HepG2 (cell line): Measurements from ENCODE around the gene FAM89B. TPM values are rescaled to one million over a fixed set of nuclear protein-coding genes. Genes with fewer than 3 reads are reported as not detected.

Experiments
- ARID4A ChIP-seq: sonication (generic); formaldehyde crosslinking; IDR thresholded peaks from 2 replicates; pipeline ENCODE4 v1.5.0; 2020; ENCODE audit warnings: mild to moderate bottlenecking, missing genetic modification reagents, borderline replicate concordance
- BORCS8-MEF2B ChIP-seq: sonication (generic); formaldehyde crosslinking; IDR thresholded peaks from 2 replicates; pipeline ENCODE4 v1.8.0; 2022; ENCODE audit warnings: mild to moderate bottlenecking, missing genetic modification reagents
- FOXO1 ChIP-seq: sonication (generic); formaldehyde crosslinking; IDR thresholded peaks from 2 replicates; pipeline ENCODE4 v1.4.0; 2020; ENCODE audit warnings: missing genetic modification reagents
- MAF1 ChIP-seq: sonication (generic); formaldehyde crosslinking; IDR thresholded peaks from 2 replicates; pipeline ENCODE4 v1.5.0; 2020; ENCODE audit warnings: missing genetic modification reagents, borderline replicate concordance
- MZF1 ChIP-seq: sonication (generic); formaldehyde crosslinking; IDR thresholded peaks from 2 replicates; pipeline ENCODE4 v1.8.1; 2023; ENCODE audit warnings: mild to moderate bottlenecking, missing genetic modification reagents, borderline replicate concordance
- NKX3-1 ChIP-seq: sonication (generic); formaldehyde crosslinking; IDR thresholded peaks from 2 replicates; pipeline ENCODE4 v1.5.0; 2020; ENCODE audit warnings: missing genetic modification reagents
- SOX6 ChIP-seq, 2 experiments: fragments of 450-650 bp in 1 of 2; sonication (generic) in 1 of 2; formaldehyde crosslinking in 1 of 2; IDR thresholded peaks; 2 replicates each; pipeline versions ENCODE4 v1.4.0 to v1.6.1; 2017 to 2020; ENCODE audit warnings: antibody characterized with exemption in 1 of 2, mild to moderate bottlenecking in 1 of 2, missing genetic modification reagents in 1 of 2
- ZFP91 ChIP-seq: sonication (generic); formaldehyde crosslinking; IDR thresholded peaks from 2 replicates; pipeline ENCODE4 v1.9.0; 2022; ENCODE audit warnings: missing genetic modification reagents, mild to moderate bottlenecking, borderline replicate concordance
- ZNF12 ChIP-seq: sonication (generic); formaldehyde crosslinking; IDR thresholded peaks from 2 replicates; pipeline ENCODE4 v1.5.0; 2020; ENCODE audit warnings: missing genetic modification reagents
- ZNF205 ChIP-seq: IDR thresholded peaks from 2 replicates; pipeline ENCODE4 v1.6.1; 2018; ENCODE audit warnings: missing biosample characterization, missing genetic modification reagents
- ZNF251 ChIP-seq: sonication (generic); formaldehyde crosslinking; IDR thresholded peaks from 2 replicates; pipeline ENCODE4 v1.9.0; 2021; ENCODE audit warnings: mild to moderate bottlenecking, missing genetic modification reagents
- ZNF512 ChIP-seq: sonication (generic); formaldehyde crosslinking; IDR thresholded peaks from 2 replicates; pipeline ENCODE4 v1.4.0; 2020; ENCODE audit warnings: mild to moderate bottlenecking, missing genetic modification reagents
- ZNF574 ChIP-seq: sonication (generic); formaldehyde crosslinking; IDR thresholded peaks from 2 replicates; pipeline ENCODE4 v1.4.0; 2020; ENCODE audit warnings: missing genetic modification reagents
- ZNF607 ChIP-seq: sonication (generic); formaldehyde crosslinking; IDR thresholded peaks from 2 replicates; pipeline ENCODE4 v1.5.1; 2020; ENCODE audit warnings: missing genetic modification reagents, mild to moderate bottlenecking, borderline replicate concordance
- ZNF709 ChIP-seq: sonication (generic); formaldehyde crosslinking; IDR thresholded peaks from 2 replicates; pipeline ENCODE4 v1.5.0; 2020; ENCODE audit warnings: mild to moderate bottlenecking, missing genetic modification reagents
- ZNF850 ChIP-seq: sonication (generic); formaldehyde crosslinking; conservative IDR thresholded peaks from 2 replicates; pipeline ENCODE4 v1.9.0; 2021; ENCODE audit warnings: mild to moderate bottlenecking, missing genetic modification reagents
- polyA plus RNA-seq, 8 experiments: library from polyadenylated mRNA; depleted of rRNA in 3 of 8; stranded (reverse) in 7 of 8; unstranded in 1 of 8; fragments of >200 nt; fragmentation: Illumina TruSeq in 4 of 8; extraction: Trizol in 4 of 8; gene quantifications; 2 replicates each; pipeline versions ENCODE4 v1.2.1 to v1.2.3, GENCODE V29; 2011 to 2016; ENCODE audit warnings: low read depth in 4 of 8, missing spikeins in 1 of 8, mixed read lengths in 1 of 8; ENCODE audit not compliant: insufficient read depth in 1 of 8
- total RNA-seq, 5 experiments: library from RNA; depleted of rRNA; stranded (reverse); fragments of >200 nt; fragmentation: Illumina TruSeq; extraction: Trizol; gene quantifications; 2 replicates each; pipeline ENCODE4 v1.2.3, GENCODE V29; 2016; ENCODE audit warnings: low read depth in 1 of 5

FAM89B gene
- total and polyA plus RNA-seq, 2 of the 13 experiments (the other 11 are each of a cell fraction or from before 2014, with no cell fraction given): 5.7 to 8.0 TPM

GRCh38 chr11:65569973-65570918 lies 2.1 kb upstream of the FAM89B start, which contains the start of gene ZNRD2 (continued):
- TF ChIP-seq ARID4A (CRISPR knock-in tag): peak; percentile 96
- TF ChIP-seq MZF1 (CRISPR knock-in tag): no peak; the same call in 1 of the 2 replicates
- TF ChIP-seq ZNF512 (CRISPR knock-in tag): no peak
- TF ChIP-seq ZNF574 (CRISPR knock-in tag): peak; percentile 96
- no peak for TF ChIP-seq SOX6 (IDR thresholded peaks at IDR 0.05)
- peak; percentile 71 for TF ChIP-seq SOX6 (CRISPR knock-in tag; IDR thresholded peaks at IDR 0.05)
- peak; percentile 91 for TF ChIP-seq ZNF607
- 0 out of 2 replicates have a peak, but pooled peaks have one; percentile 39 for TF ChIP-seq ZNF251 (CRISPR knock-in tag)
- TF ChIP-seq ZNF709: peak; percentile 96
- peak; percentile 82 for TF ChIP-seq FOXO1 (CRISPR knock-in tag)
- TF ChIP-seq ZNF850: no peak
- no peak for TF ChIP-seq ZNF12 (CRISPR knock-in tag)
- TF ChIP-seq MAF1 (CRISPR knock-in tag): 0 out of 2 replicates have a peak, but pooled peaks have one; percentile 11
- peak; percentile 96 for TF ChIP-seq ZFP91 (CRISPR knock-in tag)
- TF ChIP-seq NKX3-1: no peak; the same call in 1 of the 2 replicates
- peak; percentile 87 for TF ChIP-seq ZNF205
- TF ChIP-seq BORCS8-MEF2B: peak; percentile 76
